T-helper 2 cell treated with Interferon-gamma antibody and Interleukin-4, amounts not matched to agents 100 ng/mL and 5 ng/mL, for 36 hours (primary cell): ENCODE results near the gene ANKRD6. TPM values are rescaled to one million over a fixed set of nuclear protein-coding genes. Genes with fewer than 3 reads are reported as not detected.
"Not testable (repeated sequence)": the region's sequence is repeated elsewhere in the genome, so short reads cannot be mapped to it uniquely, and the experiment has no call there.

Source experiments
- intact Hi-C: fragments of 100-400 bp; cut with micrococcal nuclease; formaldehyde crosslinking; loops from one replicate; pipeline ENCODE4 v1.15.1; 2023
- total RNA-seq: library from RNA; stranded (reverse); gene quantifications from 2 replicates; pipeline ENCODE4 v1.2.3, GENCODE V29; 2022

ANKRD6 gene
- 0.93 and 1.3 TPM in 2 replicates for total RNA-seq

DNA sequence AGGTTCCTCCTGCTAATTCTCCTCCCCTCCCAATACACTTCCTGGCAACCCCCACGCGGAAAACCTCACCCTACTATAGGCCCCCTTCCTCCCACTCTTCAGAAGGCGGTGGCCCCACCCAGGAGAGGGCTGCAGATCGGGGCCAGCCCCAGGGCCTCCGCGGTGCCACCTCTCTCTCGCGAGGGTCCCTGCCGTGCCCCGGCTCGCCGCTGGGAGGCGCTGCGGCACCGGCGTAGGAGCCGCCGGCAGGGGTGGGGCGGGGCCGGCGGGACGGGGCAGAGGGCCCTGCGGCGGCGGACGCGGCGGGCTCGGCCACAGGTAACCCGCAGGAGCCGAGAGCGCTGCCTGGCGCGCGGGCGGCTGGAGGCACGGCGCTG, at the start of gene ANKRD6:
Gene ANKRD6, plus strand, starts transcription at position 278 of the 377 bp plus-strand sequence. CDS start 133,825 bp downstream, outside the sequence.
- intact Hi-C loops, result loop anchor here (1.0 to 5.0 kb wide), 5 partner anchors 39 to 451 kb away; no protein-coding TSS in a partner anchor

DNA sequence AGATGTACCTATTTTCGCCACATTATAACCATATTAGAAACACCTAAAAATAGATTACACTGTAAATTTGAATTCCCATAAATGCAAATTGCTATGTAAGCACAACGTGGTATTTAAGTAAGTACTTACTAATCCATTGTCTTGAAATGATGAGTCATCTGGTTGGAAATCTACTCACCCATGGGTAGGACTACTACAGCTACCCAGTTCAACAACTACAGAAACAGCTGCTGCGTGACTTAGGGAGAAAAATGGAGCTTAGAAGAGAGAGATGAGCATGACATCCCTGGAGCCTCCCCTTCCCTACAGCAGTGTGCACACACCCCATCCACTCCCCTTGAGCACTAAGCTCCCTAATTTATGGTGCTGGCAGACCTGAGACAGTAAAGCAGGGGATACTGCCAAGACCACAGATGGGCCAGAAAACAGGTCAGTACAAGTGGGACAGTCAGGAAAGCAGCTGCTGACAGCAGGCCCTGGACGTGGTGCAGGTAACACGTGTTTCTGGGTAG, 47.7 kb upstream of the ANKRD6 start:
- intact Hi-C loops, result no loop called here

- intact Hi-C loops, result no loop called here
Observed at GRCh38 chr6:89385846-89386245, 47.1 kb upstream of the ANKRD6 start.

DNA sequence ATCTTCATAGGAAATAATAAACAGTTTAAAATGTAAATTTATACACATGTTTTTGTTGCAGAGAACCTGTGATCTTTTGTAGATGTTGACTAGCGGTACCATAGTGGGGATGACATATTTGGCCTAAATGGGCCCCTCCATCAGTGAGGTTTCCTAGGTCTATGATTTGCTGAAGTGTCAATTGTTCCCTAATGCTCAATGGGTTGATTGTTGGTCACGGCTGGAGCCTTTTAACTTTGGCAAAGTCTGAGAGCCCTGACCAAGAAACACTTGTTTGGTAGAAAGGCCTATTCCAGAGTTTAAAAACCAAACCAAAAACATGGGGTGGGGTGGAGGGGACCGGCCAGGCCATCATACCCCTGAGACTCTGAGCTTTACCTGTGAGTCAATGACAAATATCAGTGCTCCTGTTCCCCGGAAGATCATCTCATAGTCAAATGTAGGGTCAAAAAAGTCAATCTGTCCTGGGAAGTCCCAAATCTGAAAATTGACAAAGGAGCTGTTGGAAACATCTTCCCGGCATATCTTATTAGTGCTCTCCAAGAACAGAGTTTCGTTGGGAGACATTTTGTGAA, 45.9 kb upstream of the ANKRD6 start:
- intact Hi-C loops, result no loop called here

GRCh38 chr6:89387516-89388201, 45.3 kb upstream of the ANKRD6 start:
- intact Hi-C loops, result no loop called here

DNA sequence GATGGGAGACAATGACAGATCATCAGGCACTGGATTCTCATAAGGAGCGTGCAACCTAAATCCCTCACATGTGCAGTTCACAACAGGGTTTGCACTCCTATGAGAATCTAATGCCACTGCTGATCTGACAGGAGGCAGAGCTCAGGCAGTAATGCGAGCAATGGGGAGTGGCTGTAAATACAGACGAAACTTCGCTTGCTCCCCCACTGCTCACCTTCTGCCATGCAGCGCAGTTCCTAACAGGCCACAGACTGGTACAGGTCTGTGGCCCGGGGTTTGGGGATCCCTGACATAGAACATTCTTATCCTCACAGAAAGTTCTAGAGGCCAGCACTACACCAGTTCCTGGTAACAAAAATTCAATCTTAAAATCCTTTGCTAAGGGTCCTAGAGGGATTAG, 44.1 kb upstream of the ANKRD6 start:
- intact Hi-C loops, result no loop called here

DNA sequence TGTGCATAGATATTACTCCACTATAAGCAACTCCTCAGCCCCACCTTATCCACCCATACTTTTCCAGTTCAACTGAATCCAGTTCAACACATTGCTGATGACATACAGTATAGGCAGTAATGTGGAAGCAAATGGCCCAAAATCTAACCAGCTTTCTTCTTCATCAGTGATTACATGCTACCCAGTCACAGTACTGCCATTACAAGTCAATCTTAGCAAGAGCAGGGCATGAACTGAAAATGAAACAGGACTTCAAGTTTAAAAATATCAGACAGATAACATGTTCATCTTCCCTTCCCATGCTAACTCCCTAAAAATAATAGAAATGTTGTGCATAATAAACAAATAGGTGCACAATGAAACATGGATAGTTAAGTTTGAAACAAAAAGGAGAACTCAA, 40.1 kb upstream of the ANKRD6 start:
- intact Hi-C loops, result no loop called here

- intact Hi-C loops, result no loop called here
Observed at GRCh38 chr6:89393659-89394058, 39.3 kb upstream of the ANKRD6 start.

DNA sequence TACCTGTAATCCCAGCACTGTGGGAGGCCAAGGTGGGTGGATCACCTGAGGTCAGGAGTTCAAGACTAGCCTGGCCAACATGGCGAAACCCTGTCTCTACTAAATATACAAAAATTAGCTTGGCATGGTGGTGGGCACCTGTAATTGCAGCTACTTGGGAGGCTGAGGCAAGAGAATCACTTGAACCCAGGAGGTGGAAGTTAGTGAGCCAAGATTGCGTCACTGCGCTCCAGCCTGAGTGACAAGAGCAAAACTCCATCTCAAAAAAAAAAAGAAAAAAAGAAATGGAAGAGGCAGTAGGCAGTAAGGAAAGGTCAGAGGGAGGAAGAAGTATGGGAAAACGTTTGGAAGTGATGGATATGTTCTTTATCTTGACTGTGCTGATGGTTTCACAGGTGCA, 35.1 kb upstream of the ANKRD6 start:
- intact Hi-C loops, result not testable (repeated sequence)

DNA sequence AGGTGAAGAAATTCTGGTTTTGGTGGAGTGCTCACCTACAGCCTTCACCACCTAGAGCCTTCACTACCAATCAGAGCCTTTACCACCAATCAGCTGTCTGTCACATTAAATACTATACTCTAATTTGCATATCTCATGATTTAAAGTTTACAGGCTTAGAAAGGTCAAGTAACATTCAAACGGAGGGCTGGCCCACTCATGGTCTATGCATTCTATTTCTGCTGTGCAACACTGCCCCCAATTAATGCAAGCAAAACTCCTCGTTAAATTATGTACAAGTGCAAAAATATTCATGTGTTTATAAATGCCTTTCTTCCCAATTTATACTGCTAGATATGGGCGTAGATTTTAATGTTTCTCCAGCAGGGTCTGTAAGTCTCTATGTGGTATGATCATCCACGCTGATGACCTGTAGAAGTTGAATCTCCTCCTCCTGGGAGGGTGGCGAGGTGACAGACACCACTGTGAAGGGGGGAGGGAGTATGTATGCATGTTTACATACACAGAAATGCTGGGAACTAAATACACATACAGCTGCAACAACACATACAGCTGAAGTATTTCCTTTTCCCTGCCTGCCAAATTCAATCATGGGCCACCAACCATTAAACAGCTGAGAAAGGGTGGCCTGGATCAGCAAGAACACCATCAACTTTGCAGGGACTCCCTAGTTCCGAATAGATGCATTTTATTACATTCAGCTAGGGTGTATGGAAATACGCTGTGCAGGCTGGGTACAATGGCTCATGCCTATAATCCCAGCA, 34.0 kb upstream of the ANKRD6 start:
- intact Hi-C loops, result no loop called here

DNA sequence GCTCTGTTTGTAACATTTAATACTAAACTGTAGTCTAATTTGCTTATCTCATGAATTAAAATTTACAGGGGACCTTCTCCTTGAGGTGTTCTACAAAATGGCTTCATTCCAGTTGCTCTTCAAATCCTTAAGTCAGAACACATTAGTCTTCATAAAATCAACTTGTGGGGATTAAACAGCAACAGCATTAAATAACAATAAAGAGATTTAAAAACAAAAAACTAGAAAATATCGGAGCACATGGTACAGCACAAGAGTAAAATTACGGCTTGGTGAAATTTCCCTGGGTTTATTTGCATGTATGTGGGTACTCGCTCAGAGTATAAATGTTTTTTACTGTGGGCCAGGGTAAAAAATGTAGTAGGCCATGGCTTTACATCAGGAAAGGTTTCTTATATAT, 32.9 kb upstream of the ANKRD6 start:
- intact Hi-C loops, result no loop called here

- intact Hi-C loops, result no loop called here
Observed at GRCh38 chr6:89400912-89401399, 32.0 kb upstream of the ANKRD6 start.

- intact Hi-C loops, result no loop called here
Observed at GRCh38 chr6:89402776-89403175, 30.2 kb upstream of the ANKRD6 start.

GRCh38 chr6:89404512-89404911, 28.4 kb upstream of the ANKRD6 start:
- intact Hi-C loops, result no loop called here

DNA sequence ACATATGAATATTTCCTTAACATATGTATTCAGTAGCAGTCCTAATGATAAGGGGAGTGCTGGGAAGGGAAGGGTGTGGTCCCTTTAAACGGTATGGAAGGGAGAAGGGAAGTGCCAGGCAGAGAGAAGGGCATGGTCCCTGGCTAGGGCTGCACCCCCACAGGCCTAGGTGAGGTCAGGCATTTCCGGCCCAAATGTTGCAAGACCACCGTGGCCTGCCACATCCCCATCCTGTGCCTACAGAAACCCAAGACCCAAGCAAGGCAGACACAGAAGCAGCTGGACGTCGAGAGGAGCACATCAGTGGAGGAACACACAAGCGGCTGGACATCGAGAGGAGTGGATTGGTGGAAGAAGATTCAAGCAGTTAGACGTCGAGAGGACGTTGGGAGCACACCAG, 26.8 kb upstream of the ANKRD6 start:
- intact Hi-C loops, result no loop called here

GRCh38 chr6:89409461-89410035, 23.4 kb upstream of the ANKRD6 start:
- intact Hi-C loops, result loop anchor here (2.0 to 10.0 kb wide), 2 partner anchors 329 to 1175 kb away; partner anchors contain the start of genes MAP3K7 and PNRC1

DNA sequence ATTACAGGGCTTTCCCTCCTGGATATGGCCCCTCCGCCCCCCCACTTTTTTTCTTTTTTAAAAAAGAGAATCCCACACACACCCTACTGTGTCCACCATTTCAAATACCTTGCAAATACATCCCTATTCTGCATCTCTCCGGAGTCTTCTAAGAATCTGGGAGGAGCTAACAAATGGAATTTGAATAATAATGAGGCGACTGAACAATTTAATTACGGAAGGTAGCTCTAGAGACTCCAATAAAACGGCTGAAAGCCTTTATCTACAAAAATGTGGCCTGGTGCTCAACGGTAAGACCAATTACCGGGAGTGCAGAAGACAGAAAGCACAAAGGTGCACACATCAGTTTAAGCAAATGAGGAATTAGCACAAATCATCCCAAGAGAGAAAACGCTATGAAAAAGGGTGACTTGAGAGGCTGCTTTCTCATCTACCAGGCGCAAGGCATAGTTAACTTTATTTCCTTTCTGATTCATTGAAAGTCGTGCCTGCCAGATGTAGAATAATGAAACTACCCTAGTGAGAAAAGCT, 22.7 kb upstream of the ANKRD6 start:
- intact Hi-C loops, result loop anchor here (2.0 to 10.0 kb wide), 2 partner anchors 329 to 1175 kb away; partner anchors contain the start of genes MAP3K7 and PNRC1

GRCh38 chr6:89410788-89411144, 22.2 kb upstream of the ANKRD6 start:
- intact Hi-C loops, result loop anchor here (2.0 to 10.0 kb wide), 2 partner anchors 330 to 1174 kb away; partner anchors contain the start of genes MAP3K7 and PNRC1

GRCh38 chr6:89411145-89412070, 21.5 kb upstream of the ANKRD6 start:
- intact Hi-C loops, result loop anchor here (1.0 to 10.0 kb wide), 4 partner anchors 36 to 1173 kb away; partner anchors contain the start of genes LYRM2, MAP3K7 and PNRC1
